HL-60 (cell line): ENCODE results near the gene BUB1.

Source experiments
- DNase-seq, 2 experiments: peaks; one replicate each; pipeline ENCODE4 v3.0.0-alpha.2; 2010 to 2020; ENCODE audit warnings: low read depth in 1 of 2, low spot score in 1 of 2
- H3K27ac ChIP-seq: fragments of 250-450 bp; sonication (Bioruptor Pico); replicated peaks from 2 replicates; pipeline ENCODE4 v1.5.1; 2020; ENCODE audit warnings: mild to moderate bottlenecking, moderate library complexity
- H3K27me3 ChIP-seq: fragments of 250-450 bp; sonication (Bioruptor Pico); 2 replicates; pipeline ENCODE4 v1.5.1; 2021; ENCODE audit warnings: mild to moderate bottlenecking, moderate library complexity; ENCODE audit not compliant: insufficient read depth, poor library complexity, severe bottlenecking
- H3K4me3 ChIP-seq: replicated peaks from 2 replicates; pipeline ENCODE4 v1.5.1; 2011; ENCODE audit warnings: mild to moderate bottlenecking, control low read depth, low read length; ENCODE audit not compliant: insufficient read depth
- CTCF ChIP-seq: IDR thresholded peaks from one replicate; pipeline ENCODE4 v1.5.1; 2011; ENCODE audit warnings: low read length, control low read depth, inconsistent platforms; ENCODE audit not compliant: insufficient read depth
- GABPA ChIP-seq: IDR thresholded peaks from 2 replicates; pipeline ENCODE4 v1.6.1; 2012; ENCODE audit warnings: low read depth
- POLR2AphosphoS5 ChIP-seq: IDR thresholded peaks from 2 replicates; pipeline ENCODE4 v1.6.1; 2012; ENCODE audit warnings: low read depth
- REST ChIP-seq: IDR thresholded peaks from 2 replicates; pipeline ENCODE4 v1.6.1; 2012; ENCODE audit warnings: low read depth; ENCODE audit not compliant: insufficient replicate concordance
- SPI1 ChIP-seq: IDR thresholded peaks from 2 replicates; pipeline ENCODE4 v1.6.1; 2012; ENCODE audit warnings: low read depth, mild to moderate bottlenecking, borderline replicate concordance
- long read RNA-seq: library from polyadenylated mRNA; unstranded; transcript quantifications from one replicate; pipeline ENCODE4 v2.0.0, GENCODE V29; 2020

The BUB1 gene
- long read RNA-seq, transcript BUB1-201 (25 exons, 3,507 nt), result major isoform, 474 of 603 reads
- long read RNA-seq, partial matches to known transcripts, result 70 of 603 reads
- long read RNA-seq, other reads (novel, unspliced or antisense), result 54 of 603 reads

- H3K27ac ChIP-seq, result peak within 1 kb of the TSS; percentile 96
- DNase-seq, result peak; percentile 85 to 98
- TF ChIP-seq GABPA (no peak), SPI1 (peak; percentile 53; the same call in 1 of the 2 replicates), REST (peak; percentile 56), POLR2AphosphoS5 (peak; percentile 96), CTCF (no peak)
- peak within 1 kb of the TSS; percentile 98 for H3K4me3 ChIP-seq
- H3K27me3 ChIP-seq, result no peaks in the 10 kb centered on the region
Observed at GRCh38 chr2:110677530-110678456, at the start of gene BUB1. Gene BUB1 (minus strand): TSS chr2:110678063. CDS start chr2:110677995, 68 bp downstream.

- TF ChIP-seq POLR2AphosphoS5, result no peak
- TF ChIP-seq CTCF, result no peak
- TF ChIP-seq REST, result no peak
- no peak for TF ChIP-seq GABPA
- no peak for TF ChIP-seq SPI1
- H3K27me3 ChIP-seq, result peaks cover 4% of the 10 kb centered on the region
- no peak for DNase-seq
- no peak overlapping the region for H3K27ac ChIP-seq
- no peak overlapping the region for H3K4me3 ChIP-seq
Observed at GRCh38 chr2:110726285-110726684, 48.4 kb upstream of the BUB1 start.

- H3K4me3 ChIP-seq, result no peak overlapping the region
- peaks cover 4% of the 10 kb centered on the region for H3K27me3 ChIP-seq
- no peak for DNase-seq
- no peak overlapping the region for H3K27ac ChIP-seq
- TF ChIP-seq POLR2AphosphoS5 (no peak), GABPA (no peak)
Observed at GRCh38 chr2:110725859-110726258, 48.0 kb upstream of the BUB1 start.

- TF ChIP-seq POLR2AphosphoS5, result no peak
- TF ChIP-seq CTCF, result no peak
- no peak for TF ChIP-seq REST
- TF ChIP-seq SPI1, result no peak
- TF ChIP-seq GABPA, result no peak
- Histone ChIP-seq H3K27ac (no peak overlapping the region), H3K4me3 (no peak overlapping the region), H3K27me3 (no peaks in the 10 kb centered on the region)
- DNase-seq, result no peak
Observed at GRCh38 chr2:110725370-110725769, 47.5 kb upstream of the BUB1 start.
